Natural killer cell (primary cell): ENCODE measurements around the gene SLC25A21. TPM values are rescaled to one million over a fixed set of nuclear protein-coding genes. Genes with fewer than 3 reads are reported as not detected.

Source experiments
- ATAC-seq, 3 donors: fragments of 150-1000 bp in 2 of 3; fragments of 200-7000 bp in 1 of 3; cut with Tn5 transposase; 1 replicate in 1 of 3; 2 replicates in 2 of 3; pipeline ENCODE4 v1.10.0; 2021; ENCODE audit warnings: mild to moderate bottlenecking in 2 of 3, moderate library complexity in 2 of 3
- DNase-seq, 2 donors: peaks; one replicate each; pipeline versions ENCODE4 v3.0.0 to v3.0.0-alpha.2; 2013 to 2021; ENCODE audit warnings: mixed read lengths in 1 of 2
- H3K27ac ChIP-seq: one replicate; pipeline ENCODE4 v1.5.1; 2013; ENCODE audit warnings: mild to moderate bottlenecking, low read length
- H3K27me3 ChIP-seq: one replicate; pipeline ENCODE4 v1.6.1; 2013; ENCODE audit warnings: low read length; ENCODE audit not compliant: control insufficient read depth, insufficient read depth
- H3K36me3 ChIP-seq: one replicate; pipeline ENCODE4 v1.6.1; 2013; ENCODE audit warnings: low read length; ENCODE audit not compliant: control insufficient read depth, insufficient read depth
- H3K4me1 ChIP-seq: one replicate; pipeline ENCODE4 v1.6.1; 2013; ENCODE audit warnings: low read length; ENCODE audit not compliant: control insufficient read depth, insufficient read depth
- H3K4me3 ChIP-seq: one replicate; pipeline ENCODE4 v1.5.1; 2013; ENCODE audit warnings: low read length
- H3K9me3 ChIP-seq: one replicate; pipeline ENCODE4 v1.6.1; 2013; ENCODE audit warnings: low read length; ENCODE audit not compliant: control insufficient read depth, insufficient read depth
- H3K27ac Mint-ChIP-seq, 2 donors: one replicate each; pipeline ENCODE4 v1.8.0; 2022; ENCODE audit warnings: mild to moderate bottlenecking in 2 of 2, mixed read lengths in 2 of 2, moderate library complexity in 1 of 2
- H3K27me3 Mint-ChIP-seq, 2 donors: one replicate each; pipeline ENCODE4 v1.8.0; 2022; ENCODE audit warnings: low read depth in 2 of 2, mixed read lengths in 2 of 2
- H3K36me3 Mint-ChIP-seq: one replicate; pipeline ENCODE4 v1.8.0; 2022; ENCODE audit warnings: mixed read lengths
- H3K4me1 Mint-ChIP-seq, 2 donors: one replicate each; pipeline ENCODE4 v1.8.0; 2022; ENCODE audit warnings: mixed read lengths in 2 of 2
- H3K4me3 Mint-ChIP-seq: one replicate; pipeline ENCODE4 v1.8.0; 2022; ENCODE audit warnings: mild to moderate bottlenecking, moderate library complexity, mixed read lengths
- H3K9me3 Mint-ChIP-seq, 2 donors: one replicate each; pipeline ENCODE4 v1.8.0; 2022; ENCODE audit warnings: mixed read lengths in 2 of 2
- CTCF ChIP-seq: fragments of 200-600 bp; IDR thresholded peaks from one replicate; pipeline ENCODE4 v1.8.0; 2022; ENCODE audit warnings: antibody characterized with exemption
- WGBS: methylation state at CpG from one replicate; pipeline ENCODE4 v1.1.7; 2013; ENCODE audit warnings: missing lambda C conversion rate; ENCODE audit not compliant: insufficient coverage; 5-methylcytosine and 5-hydroxymethylcytosine counted together
- intact Hi-C: fragments of 100-400 bp; cut with micrococcal nuclease; formaldehyde crosslinking; loops from one replicate; pipeline ENCODE4 v1.14.2; 2022
- total RNA-seq, 4 donors: library from RNA; stranded (reverse); fragments of 120-200 nt in 1 of 4; gene quantifications; one replicate each; pipeline versions ENCODE4 v1.2.3 to v1.2.4, GENCODE V29; 2013 to 2022

The SLC25A21 gene
- total RNA-seq, 3 donors from 2014 or later (not counting 1 experiment from before 2014, with no cell fraction given) = not detected

DNA sequence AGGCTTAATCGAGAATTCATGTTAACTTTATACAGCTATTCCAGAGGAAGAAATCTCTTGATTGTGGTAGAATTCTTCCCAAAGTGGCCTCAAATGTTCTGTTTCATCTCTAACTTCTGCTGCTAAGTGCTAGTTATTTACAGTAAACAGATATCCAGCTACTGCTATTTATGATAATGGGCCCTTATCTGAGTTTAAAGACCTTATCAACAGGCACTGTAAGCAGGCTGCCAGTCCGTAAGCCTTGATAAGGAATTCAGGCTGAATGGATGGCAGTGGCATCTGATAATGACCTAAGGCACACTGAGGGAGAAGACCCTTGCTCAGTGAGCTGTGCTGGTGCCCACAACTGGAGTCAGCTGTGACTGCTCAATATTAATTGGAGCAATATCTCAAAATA lies 451.7 kb downstream of the SLC25A21 start:
- H3K27me3 Mint-ChIP-seq = no peaks in the 10 kb centered on the region
- no peak for DNase-seq
- H3K4me3 ChIP-seq = no peak overlapping the region
- intact Hi-C loops = no loop called here
- H3K36me3 ChIP-seq = no peaks in the 10 kb centered on the region
- peaks cover 2 to 4% of the 10 kb centered on the region in 2 donors for H3K9me3 Mint-ChIP-seq
- no peak for TF ChIP-seq CTCF
- H3K27me3 ChIP-seq = no peaks in the 10 kb centered on the region
- H3K4me1 ChIP-seq = no peaks in the 10 kb centered on the region
- H3K4me3 Mint-ChIP-seq = no peak overlapping the region
- no peaks in the 10 kb centered on the region for H3K4me1 Mint-ChIP-seq
- H3K27ac Mint-ChIP-seq = no peak overlapping the region
- no peak for ATAC-seq
- 85% methylated on average over 2 of the region's 2 CpGs for WGBS
- no peaks in the 10 kb centered on the region for H3K9me3 ChIP-seq
- no peak overlapping the region for H3K27ac ChIP-seq
- no peaks in the 10 kb centered on the region for H3K36me3 Mint-ChIP-seq

- no peaks in the 10 kb centered on the region for H3K36me3 Mint-ChIP-seq
- no peak for TF ChIP-seq CTCF
- ATAC-seq = no peak
- no peaks in the 10 kb centered on the region for H3K4me1 Mint-ChIP-seq
- H3K27me3 ChIP-seq = no peaks in the 10 kb centered on the region
- H3K4me3 Mint-ChIP-seq = no peak overlapping the region
- 85% methylated on average over 7 of the region's 7 CpGs for WGBS
- DNase-seq = no peak
- no peaks in the 10 kb centered on the region for H3K9me3 ChIP-seq
- H3K27me3 Mint-ChIP-seq = no peaks in the 10 kb centered on the region
- H3K27ac Mint-ChIP-seq = no peak overlapping the region
- no peak overlapping the region for H3K4me3 ChIP-seq
- H3K36me3 ChIP-seq = no peaks in the 10 kb centered on the region
- no peaks in the 10 kb centered on the region for H3K4me1 ChIP-seq
- H3K27ac ChIP-seq = no peak overlapping the region
- peaks cover 2 to 4% of the 10 kb centered on the region in 2 donors for H3K9me3 Mint-ChIP-seq
- intact Hi-C loops = no loop called here
These were observed 452.6 kb downstream of the SLC25A21 start for GRCh38 chr14:36719823-36720222.

GRCh38 chr14:36718216-36718615 lies 454.2 kb downstream of the SLC25A21 start:
- H3K36me3 Mint-ChIP-seq = no peaks in the 10 kb centered on the region
- no peak overlapping the region for H3K27ac Mint-ChIP-seq
- no peak for DNase-seq
- WGBS = 100% methylated on average over 1 of the region's 1 CpG
- ATAC-seq = no peak
- no peaks in the 10 kb centered on the region for H3K4me1 ChIP-seq
- H3K36me3 ChIP-seq = no peaks in the 10 kb centered on the region
- peaks cover 2% of the 10 kb centered on the region for H3K9me3 ChIP-seq
- H3K27me3 Mint-ChIP-seq = no peaks in the 10 kb centered on the region
- no peak for TF ChIP-seq CTCF
- no peak overlapping the region for H3K4me3 ChIP-seq
- intact Hi-C loops = no loop called here
- H3K27me3 ChIP-seq = no peaks in the 10 kb centered on the region
- H3K27ac ChIP-seq = no peak overlapping the region
- no peak overlapping the region for H3K4me3 Mint-ChIP-seq
- no peaks in the 10 kb centered on the region for H3K4me1 Mint-ChIP-seq
- H3K9me3 Mint-ChIP-seq = peaks cover 2 to 4% of the 10 kb centered on the region in 2 donors

- intact Hi-C loops = no loop called here
- DNase-seq = no peak
- Histone ChIP-seq H3K27me3 (no peaks in the 10 kb centered on the region), H3K4me3 (no peak overlapping the region), H3K4me1 (no peaks in the 10 kb centered on the region), H3K9me3 (peaks cover 2% of the 10 kb centered on the region), H3K27ac (no peak overlapping the region), H3K36me3 (no peaks in the 10 kb centered on the region)
- 67% methylated on average over 4 of the region's 5 CpGs for WGBS
- Mint-ChIP-seq H3K4me3 (no peak overlapping the region), H3K4me1 (no peaks in the 10 kb centered on the region), H3K36me3 (no peaks in the 10 kb centered on the region), H3K27me3 (no peaks in the 10 kb centered on the region), H3K9me3 (peaks cover 0 to 4% of the 10 kb centered on the region in 2 donors), H3K27ac (no peak overlapping the region)
- no peak for TF ChIP-seq CTCF
- no peak for ATAC-seq
These were observed 455.0 kb downstream of the SLC25A21 start for GRCh38 chr14:36717363-36717762.
